Activated effector memory CD4-positive, alpha-beta T cell treated with anti-CD3 and anti-CD28 coated beads, Interleukin-2, amount 50 U/mL, for 16 hours (primary cell): Measurements from ENCODE around the gene C2orf78.

Source experiments
- DNase-seq: peaks from one replicate; pipeline ENCODE4 v3.0.0-alpha.2; 2020

C2orf78 gene

DNA sequence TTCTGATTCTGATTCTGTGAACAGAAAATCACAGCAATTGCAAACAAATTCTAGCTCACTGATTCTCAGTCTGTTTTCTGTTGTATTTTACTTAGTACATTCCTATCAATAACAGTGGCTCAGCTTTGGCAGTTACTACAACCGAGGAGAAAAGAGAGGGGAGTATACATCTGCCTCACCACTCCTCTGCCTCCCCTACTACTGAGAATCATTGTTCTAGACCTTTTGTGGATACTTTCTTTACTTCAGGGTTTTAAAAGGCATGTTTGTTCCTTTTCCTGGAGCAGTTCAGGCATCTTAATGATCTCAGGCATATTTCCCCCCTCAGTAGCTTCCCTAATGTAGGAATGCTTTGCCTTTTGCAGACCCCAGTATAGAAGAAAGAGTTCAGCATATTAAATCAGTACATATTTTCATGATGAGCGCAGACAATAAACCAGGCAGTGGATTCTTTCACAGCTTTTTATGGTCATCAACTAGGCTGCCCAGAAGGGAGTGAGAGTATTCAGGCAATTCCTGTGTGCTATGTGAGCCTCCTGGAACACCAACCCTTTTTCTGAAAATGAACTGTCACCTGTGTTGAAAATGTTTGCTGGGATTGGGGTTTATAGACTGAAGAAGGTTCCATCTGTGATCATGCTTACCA, 55.0 kb downstream of the C2orf78 start:
- DNase-seq = no peak

DNA sequence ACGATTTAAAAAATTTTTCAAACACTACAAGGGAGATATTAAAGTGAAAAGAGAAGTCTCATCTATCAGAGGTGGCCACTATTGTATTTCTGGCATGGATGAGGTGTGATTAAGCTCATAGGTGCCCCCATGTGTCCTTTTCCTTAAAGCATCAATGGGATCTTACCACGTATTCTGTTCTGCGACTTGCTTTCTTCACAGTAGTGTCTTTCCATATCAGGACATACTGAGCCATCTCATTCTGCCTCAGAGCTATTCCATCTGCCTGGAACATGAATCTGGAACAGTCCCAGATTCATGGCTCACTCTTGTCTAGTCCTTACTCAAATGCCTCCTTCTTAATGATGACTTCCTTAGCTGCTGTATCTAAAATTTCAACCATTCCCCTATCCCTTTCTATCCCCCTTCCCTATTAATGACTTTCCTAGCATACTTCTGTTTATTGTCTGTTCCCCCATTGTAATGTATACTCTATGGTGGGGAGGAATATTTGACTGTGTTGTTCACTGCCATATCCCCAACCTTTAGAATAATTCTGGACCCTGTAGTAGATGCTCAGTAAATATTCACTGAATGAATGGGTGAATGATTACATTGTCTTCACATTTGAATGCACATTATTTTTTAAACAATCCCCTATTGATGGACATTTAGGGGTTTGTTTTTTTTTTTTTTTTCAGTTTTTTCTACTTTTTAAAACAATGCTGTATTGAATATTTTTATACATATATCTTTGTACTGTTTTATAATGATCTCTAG, 55.8 kb downstream of the C2orf78 start:
- DNase-seq = no peak

GRCh38 chr2:73841912-73842738, 58.1 kb downstream of the C2orf78 start:
- no peak for DNase-seq

DNA sequence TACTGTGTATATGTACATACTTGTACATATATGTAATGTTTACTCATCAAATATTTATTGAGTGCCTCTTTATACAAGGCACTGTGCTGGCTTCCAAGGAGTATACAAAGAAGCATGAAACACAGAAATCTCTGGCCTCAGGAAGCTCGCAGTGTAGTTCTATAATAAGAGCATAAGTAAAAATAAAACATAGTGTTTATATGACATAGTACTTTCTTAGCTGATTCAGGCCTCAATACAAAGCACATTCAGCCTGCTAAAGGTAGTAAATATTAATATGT, 58.7 kb downstream of the C2orf78 start:
- no peak for DNase-seq

- DNase-seq = no peak
These were observed 60.1 kb downstream of the C2orf78 start for GRCh38 chr2:73844087-73844486.

- no peak for DNase-seq
These were observed 66.0 kb downstream of the C2orf78 start for GRCh38 chr2:73850009-73850408.

DNA sequence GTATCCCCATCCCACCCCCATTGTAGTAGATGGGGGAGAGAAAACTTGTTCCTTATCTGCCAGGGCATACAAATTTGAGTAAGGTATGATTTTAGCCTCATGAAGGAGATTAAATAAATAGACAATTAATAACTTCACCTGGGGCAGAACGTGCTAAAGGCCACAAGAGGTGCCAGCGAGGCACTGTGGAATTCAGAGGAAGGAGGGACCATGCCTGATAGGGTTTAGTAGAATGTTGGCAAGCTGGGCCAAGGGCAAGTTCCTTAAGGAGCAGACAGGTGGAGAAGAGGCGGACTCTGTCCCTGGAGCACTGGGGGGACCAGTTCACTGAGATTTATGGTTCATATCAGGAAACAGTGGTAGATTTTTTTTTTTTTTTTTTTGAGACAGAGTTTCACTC, 67.3 kb downstream of the C2orf78 start:
- DNase-seq = no peak

- DNase-seq = no peak
These were observed 68.0 kb downstream of the C2orf78 start for GRCh38 chr2:73852020-73852419.

- DNase-seq = no peak
These were observed 71.5 kb downstream of the C2orf78 start for GRCh38 chr2:73855526-73855925.

DNA sequence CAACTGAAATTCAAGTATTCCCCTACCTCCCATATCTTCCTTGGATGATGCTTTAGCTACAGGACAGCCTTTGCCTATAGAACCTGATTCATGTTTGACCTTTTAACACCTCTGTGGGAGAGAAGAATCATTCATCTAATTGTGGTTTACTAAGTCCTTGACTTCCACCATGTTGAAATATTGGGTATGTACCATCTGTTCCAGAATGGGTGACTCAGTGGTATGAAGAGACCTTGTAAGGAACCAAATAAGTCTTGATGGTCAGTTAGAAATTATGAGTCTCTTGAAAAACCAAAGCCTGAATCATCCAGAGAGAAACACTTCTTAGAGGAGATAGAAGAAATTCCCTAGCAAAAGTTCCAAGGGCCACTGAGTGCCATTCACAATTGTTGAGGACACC, 72.2 kb downstream of the C2orf78 start:
- DNase-seq = no peak

GRCh38 chr2:73859721-73860586, 76.0 kb downstream of the C2orf78 start:
- peak; percentile 69 for DNase-seq

DNA sequence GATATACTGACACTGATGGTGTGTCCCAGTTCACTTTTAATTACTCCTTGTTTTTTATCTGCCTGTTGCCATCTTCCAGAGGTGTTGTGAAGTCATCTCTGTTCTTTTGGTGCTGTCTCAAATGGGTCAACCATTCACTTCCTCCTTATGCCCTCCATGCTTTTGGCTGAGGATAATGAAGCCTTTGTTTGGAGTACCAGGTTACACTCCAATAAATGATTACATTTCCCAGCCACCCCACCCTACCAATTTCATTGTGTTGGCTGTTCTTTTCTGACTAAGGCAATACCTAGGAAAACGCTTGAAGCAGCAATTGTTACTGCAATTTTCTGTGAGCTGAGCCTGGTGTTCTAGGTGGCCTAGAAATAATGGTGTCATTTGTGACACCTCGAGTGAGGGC, 79.0 kb downstream of the C2orf78 start:
- no peak for DNase-seq
